ENCODE data around the gene MRPL2. TPM values are rescaled to one million over a fixed set of nuclear protein-coding genes. Genes with fewer than 3 reads are reported as not detected.

MRPL2 gene
- total RNA-seq, 2 donors from 2014 or later: 13.5 to 15.2 TPM

DNA sequence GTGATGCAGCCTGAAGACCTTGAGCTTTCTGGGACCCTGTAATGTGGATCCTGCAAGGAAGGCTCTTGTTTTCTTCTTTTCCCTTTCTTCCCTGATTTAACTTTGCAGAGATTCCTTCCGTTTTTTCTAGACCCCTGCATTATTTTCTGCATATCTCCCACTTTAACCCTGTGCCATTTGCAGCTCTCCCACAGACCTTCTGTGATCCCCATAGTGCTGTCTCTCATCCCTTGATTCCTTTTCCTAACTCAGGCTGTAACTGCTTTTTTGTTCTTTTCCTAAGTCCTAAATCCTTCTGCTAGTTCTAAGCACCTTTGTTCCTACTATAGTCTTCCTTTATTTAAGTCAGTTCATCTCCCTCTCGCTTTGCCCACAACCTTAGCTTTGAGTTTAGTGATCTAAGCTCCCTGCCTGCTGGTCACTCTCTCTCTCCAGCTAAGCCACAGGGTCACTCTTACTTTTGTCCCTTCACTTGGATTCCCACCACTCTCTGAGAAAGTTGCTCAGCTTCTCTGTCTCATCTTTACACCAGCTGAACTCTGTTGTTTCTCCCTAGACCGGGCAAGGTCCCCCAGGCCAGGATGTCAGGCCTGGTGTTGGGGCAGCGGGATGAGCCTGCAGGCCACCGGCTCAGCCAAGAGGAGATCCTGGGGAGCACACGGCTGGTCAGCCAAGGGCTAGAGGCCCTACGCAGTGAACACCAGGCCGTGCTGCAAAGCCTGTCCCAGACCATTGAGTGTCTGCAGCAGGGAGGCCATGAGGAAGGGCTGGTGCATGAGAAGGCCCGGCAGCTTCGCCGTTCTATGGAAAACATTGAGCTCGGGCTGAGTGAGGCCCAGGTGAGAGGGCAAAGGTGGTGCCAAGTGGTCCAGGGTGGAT lies 1.8 kb upstream of the MRPL2 start:
- intact Hi-C loops (cut with DNase I): no loop called here
- no peak overlapping the region for H3K4me3 ChIP-seq
- H3K27me3 ChIP-seq: no peaks in the 10 kb centered on the region
- DNase-seq: no peak
- H3K9me3 ChIP-seq: no peaks in the 10 kb centered on the region
- TF ChIP-seq, protein P1, sequence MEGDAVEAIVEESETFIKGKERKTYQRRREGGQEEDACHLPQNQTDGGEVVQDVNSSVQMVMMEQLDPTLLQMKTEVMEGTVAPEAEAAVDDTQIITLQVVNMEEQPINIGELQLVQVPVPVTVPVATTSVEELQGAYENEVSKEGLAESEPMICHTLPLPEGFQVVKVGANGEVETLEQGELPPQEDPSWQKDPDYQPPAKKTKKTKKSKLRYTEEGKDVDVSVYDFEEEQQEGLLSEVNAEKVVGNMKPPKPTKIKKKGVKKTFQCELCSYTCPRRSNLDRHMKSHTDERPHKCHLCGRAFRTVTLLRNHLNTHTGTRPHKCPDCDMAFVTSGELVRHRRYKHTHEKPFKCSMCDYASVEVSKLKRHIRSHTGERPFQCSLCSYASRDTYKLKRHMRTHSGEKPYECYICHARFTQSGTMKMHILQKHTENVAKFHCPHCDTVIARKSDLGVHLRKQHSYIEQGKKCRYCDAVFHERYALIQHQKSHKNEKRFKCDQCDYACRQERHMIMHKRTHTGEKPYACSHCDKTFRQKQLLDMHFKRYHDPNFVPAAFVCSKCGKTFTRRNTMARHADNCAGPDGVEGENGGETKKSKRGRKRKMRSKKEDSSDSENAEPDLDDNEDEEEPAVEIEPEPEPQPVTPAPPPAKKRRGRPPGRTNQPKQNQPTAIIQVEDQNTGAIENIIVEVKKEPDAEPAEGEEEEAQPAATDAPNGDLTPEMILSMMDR (IDR thresholded peaks at IDR 0.05): no peak
- no peak for TF ChIP-seq POLR2A (IDR thresholded peaks at IDR 0.05)
- H3K36me3 ChIP-seq (replicated peaks in 1 of 2; ENCODE audit: insufficient read depth in 1 of 2, low read depth in 2 of 2): peaks cover 0 to 2% of the 10 kb centered on the region in 2 donors
- 62 to 69% methylated on average over 8 to 11 of the region's 12 CpGs for WGBS, 2 donors
- H3K27ac ChIP-seq: peak overlapping the region in 3 of 4 donors; percentile 77 to 94 (median 91)
- ATAC-seq: no peak
- peaks cover 28% of the 10 kb centered on the region for H3K4me1 ChIP-seq

DNA sequence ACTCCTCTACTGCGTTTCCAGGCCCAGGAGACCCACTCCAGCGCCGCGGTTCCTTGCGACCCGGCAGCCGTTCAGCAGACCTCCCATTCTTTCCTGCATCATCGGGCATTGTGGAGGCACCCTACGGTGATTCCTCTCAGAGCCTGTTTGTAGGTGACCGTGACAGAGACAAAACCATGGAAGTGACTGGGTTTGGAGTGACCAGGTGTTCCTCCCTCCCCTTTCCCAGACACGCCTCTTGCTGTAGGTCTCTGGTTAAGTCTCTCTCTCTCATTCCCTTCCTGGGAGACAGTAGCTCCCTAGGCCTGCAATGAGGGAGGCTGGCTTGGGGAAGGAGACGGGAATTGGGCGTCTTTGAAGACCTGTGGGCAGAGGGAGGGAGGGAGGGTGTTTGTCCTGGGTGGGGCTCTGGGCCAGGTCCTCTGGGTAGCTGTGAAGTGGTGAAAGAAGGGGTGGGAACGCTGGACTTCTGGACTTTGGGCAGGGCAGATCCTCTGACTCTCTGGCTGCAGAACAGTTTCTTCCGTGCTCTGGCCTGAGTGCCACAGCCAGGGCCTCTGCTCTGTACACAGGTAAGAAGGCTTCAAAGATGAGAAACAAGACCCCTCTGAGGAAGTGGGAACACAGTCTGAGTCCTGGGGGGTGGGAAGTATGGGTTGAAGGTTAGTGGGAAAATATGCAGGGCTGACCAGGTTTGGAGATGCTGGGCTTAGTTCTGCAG lies 960 bp upstream of the MRPL2 start:
- Histone ChIP-seq H3K4me1 (peaks cover 28% of the 10 kb centered on the region), H3K27me3 (no peaks in the 10 kb centered on the region), H3K36me3 (replicated peaks in 1 of 2; ENCODE audit: insufficient read depth in 1 of 2, low read depth in 2 of 2) (no peaks in the 10 kb centered on the region), H3K4me3 (peak overlapping the region; percentile 26 to 48), H3K27ac (peak overlapping the region; percentile 77 to 96 (median 92)), H3K9me3 (no peaks in the 10 kb centered on the region)
- TF ChIP-seq, protein P1 (IDR thresholded peaks at IDR 0.05): no peak
- TF ChIP-seq POLR2A (IDR thresholded peaks at IDR 0.05): peak; percentile 38 to 71 (median 65)
- peak; percentile 64 to 79 (median 74) for DNase-seq
- 4 to 15% methylated on average over 8 to 15 of the region's 15 CpGs for WGBS, 2 donors
- peak; percentile 58 for ATAC-seq
- intact Hi-C loops (cut with DNase I): no loop called here

DNA sequence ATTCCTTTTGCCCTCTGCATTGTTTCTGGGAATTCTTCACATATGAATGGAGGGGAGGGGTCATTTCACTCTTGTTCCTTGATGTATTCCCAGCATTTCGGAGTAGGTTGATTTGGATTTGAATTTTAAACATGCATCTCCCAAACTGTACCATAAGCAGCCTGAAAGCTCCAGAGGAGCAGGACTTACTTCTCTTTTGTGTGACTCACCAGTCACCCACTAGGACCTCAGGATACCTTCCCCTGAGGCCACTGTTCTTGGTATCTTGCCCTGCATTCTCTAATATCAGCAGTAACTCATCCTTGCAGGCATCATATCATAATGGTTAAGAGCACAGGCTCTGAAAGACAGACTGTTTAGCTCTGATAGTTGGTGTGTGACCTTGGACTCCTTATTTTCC lies 703 bp downstream of the MRPL2 start:
- Histone ChIP-seq H3K27me3 (no peaks in the 10 kb centered on the region), H3K27ac (peak overlapping the region; percentile 56 to 94 (median 84)), H3K4me3 (peak overlapping the region; percentile 63 to 87), H3K36me3 (replicated peaks in 1 of 2; ENCODE audit: insufficient read depth in 1 of 2, low read depth in 2 of 2) (no peaks in the 10 kb centered on the region), H3K9me3 (no peaks in the 10 kb centered on the region), H3K4me1 (peaks cover 35% of the 10 kb centered on the region)
- no peak for TF ChIP-seq POLR2A (IDR thresholded peaks at IDR 0.05)
- TF ChIP-seq, protein P1 (IDR thresholded peaks at IDR 0.05): no peak
- ATAC-seq (no peak), DNase-seq (no peak)
- intact Hi-C loops (cut with DNase I): loop anchor here (5.0 kb wide), 1 partner anchor 41 kb away; no protein-coding TSS in a partner anchor
- 26 to 27% methylated on average over 1 of the region's 1 CpG for WGBS, 2 donors

DNA sequence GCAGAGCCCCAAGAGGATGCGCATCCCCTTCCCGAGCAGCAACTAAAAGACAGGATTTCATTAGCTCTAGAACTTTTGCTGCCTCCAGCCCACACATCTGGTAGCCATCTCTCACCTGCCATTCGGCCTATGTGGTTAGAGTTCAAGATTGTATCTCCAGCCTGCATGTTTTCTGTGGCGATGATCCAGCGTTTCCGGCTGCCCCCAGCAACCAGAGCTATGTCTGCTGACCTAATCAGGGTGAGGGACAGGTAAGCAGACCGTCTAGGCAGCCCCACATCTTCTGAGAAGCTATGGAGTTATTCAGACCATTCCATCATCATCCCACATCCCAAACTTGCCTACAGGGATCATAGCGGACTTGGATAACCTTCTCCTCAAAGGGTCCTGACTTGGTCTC lies 3.3 kb downstream of the MRPL2 start:
- H3K4me1 ChIP-seq: peaks cover 50% of the 10 kb centered on the region
- no peaks in the 10 kb centered on the region for H3K9me3 ChIP-seq
- intact Hi-C loops (cut with DNase I): loop anchor here (5.0 kb wide), 1 partner anchor 39 kb away; no protein-coding TSS in a partner anchor
- TF ChIP-seq, protein P1 (IDR thresholded peaks at IDR 0.05): no peak
- no peak for TF ChIP-seq POLR2A (IDR thresholded peaks at IDR 0.05)
- ATAC-seq (no peak), DNase-seq (no peak)
- no peak overlapping the region for H3K27ac ChIP-seq
- WGBS, 2 donors: 62 to 73% methylated on average over 8 of the region's 8 CpGs
- no peaks in the 10 kb centered on the region for H3K27me3 ChIP-seq
- peaks cover 0 to under 1% of the 10 kb centered on the region in 2 donors for H3K36me3 ChIP-seq (replicated peaks in 1 of 2; ENCODE audit: insufficient read depth in 1 of 2, low read depth in 2 of 2)
- no peak overlapping the region for H3K4me3 ChIP-seq

All from body of pancreas (tissue), 4 donors.